ENCODE results near the gene PPIL4.
A peak's percentile ranks its signal among the peaks of the same experiment; 100 is the strongest.

The PPIL4 gene

DNA sequence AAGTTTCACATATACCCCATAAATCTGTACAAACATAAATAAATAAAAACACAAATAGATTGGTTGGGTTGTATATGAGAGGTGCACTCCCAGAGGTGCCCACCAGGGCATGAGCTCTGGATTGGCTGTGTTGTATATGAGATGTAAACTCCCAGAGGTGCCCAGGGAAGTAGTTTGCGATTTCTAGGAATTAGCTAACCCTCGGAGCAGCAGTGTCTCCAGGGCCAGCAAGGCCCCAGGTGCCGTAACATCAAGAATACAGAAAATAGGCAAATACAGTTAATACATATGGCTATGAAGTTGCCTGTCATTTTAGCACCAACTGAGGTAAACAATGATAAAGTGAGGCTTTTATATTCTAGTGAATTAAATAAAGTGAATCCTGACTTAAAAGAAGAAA, 14.9 kb upstream of the PPIL4 start:
- Histone ChIP-seq H3K9me2 (replicated peaks; ENCODE audit: insufficient read depth, low read length) (no peaks in the 10 kb centered on the region), H3K4me1 (ENCODE audit: low read length) (no peaks in the 10 kb centered on the region), H3K27ac (ENCODE audit: low read length) (no peak overlapping the region), H3K79me2 (ENCODE audit: low read length) (no peaks in the 10 kb centered on the region), H3F3A (ENCODE audit: insufficient read depth, low read length) (no peaks in the 10 kb centered on the region; the same call in 1 of the 2 replicates), H3K9ac (ENCODE audit: low read length) (no peak overlapping the region), H4K20me1 (ENCODE audit: insufficient read depth, low read length) (no peaks in the 10 kb centered on the region), H3K36me3 (replicated peaks; ENCODE audit: insufficient read depth, low read length) (no peaks in the 10 kb centered on the region), H3K4me2 (ENCODE audit: low read depth, low read length) (no peak overlapping the region), H3K9me3 (replicated peaks; ENCODE audit: insufficient read depth, low read length) (no peaks in the 10 kb centered on the region), H3K4me3 (ENCODE audit: low read length) (no peak overlapping the region), H2AFZ (ENCODE audit: low read length) (no peak overlapping the region), H3K27me3 (replicated peaks; ENCODE audit: insufficient read depth, low read length) (peaks cover 22% of the 10 kb centered on the region)
- DNase-seq, result no peak
- TF ChIP-seq EZH2 (optimal IDR thresholded peaks at IDR 0.05; ENCODE audit: low read depth, low read length) (no peak), EZH2phosphoT487 (IDR thresholded peaks at IDR 0.05; ENCODE audit: low read length) (no peak), CTCF (IDR thresholded peaks at IDR 0.05; ENCODE audit: low read length) (peak; percentile 35)

GRCh38 chr6:149559389-149559788, 13.5 kb upstream of the PPIL4 start:
- Histone ChIP-seq H3K27me3 (replicated peaks; ENCODE audit: insufficient read depth, low read length) (peaks cover 19% of the 10 kb centered on the region), H3K4me2 (ENCODE audit: low read depth, low read length) (no peak overlapping the region), H4K20me1 (ENCODE audit: insufficient read depth, low read length) (no peaks in the 10 kb centered on the region), H3K4me1 (ENCODE audit: low read length) (no peaks in the 10 kb centered on the region), H3K79me2 (ENCODE audit: low read length) (no peaks in the 10 kb centered on the region), H3K9me3 (replicated peaks; ENCODE audit: insufficient read depth, low read length) (no peaks in the 10 kb centered on the region), H3K27ac (ENCODE audit: low read length) (no peak overlapping the region), H2AFZ (ENCODE audit: low read length) (no peak overlapping the region), H3F3A (ENCODE audit: insufficient read depth, low read length) (no peaks in the 10 kb centered on the region), H3K4me3 (ENCODE audit: low read length) (no peak overlapping the region), H3K36me3 (replicated peaks; ENCODE audit: insufficient read depth, low read length) (no peaks in the 10 kb centered on the region), H3K9me2 (replicated peaks; ENCODE audit: insufficient read depth, low read length) (no peaks in the 10 kb centered on the region), H3K9ac (ENCODE audit: low read length) (no peak overlapping the region)
- no peak for DNase-seq
- TF ChIP-seq CTCF (IDR thresholded peaks at IDR 0.05; ENCODE audit: low read length) (no peak), EZH2phosphoT487 (IDR thresholded peaks at IDR 0.05; ENCODE audit: low read length) (no peak), EZH2 (optimal IDR thresholded peaks at IDR 0.05; ENCODE audit: low read depth, low read length) (no peak)

DNA sequence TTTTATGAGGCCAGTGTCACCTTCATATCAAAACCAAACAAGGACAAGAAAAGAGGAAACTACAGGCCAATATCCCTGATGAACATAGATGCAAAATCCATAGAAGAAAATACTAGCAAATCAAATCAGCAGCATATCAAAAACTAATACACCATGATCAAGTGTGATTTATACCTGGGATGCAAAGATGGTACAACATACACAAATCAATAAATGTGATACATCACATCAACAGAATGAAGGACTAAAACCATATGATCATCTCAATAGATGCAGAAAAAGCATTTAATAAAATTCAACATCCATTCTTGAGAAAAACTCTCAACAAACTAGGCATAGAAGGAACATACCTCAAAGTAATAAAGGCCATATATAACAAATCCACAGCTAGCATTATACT, 12.2 kb upstream of the PPIL4 start:
- Histone ChIP-seq H3K9me3 (replicated peaks; ENCODE audit: insufficient read depth, low read length) (no peaks in the 10 kb centered on the region), H3K79me2 (ENCODE audit: low read length) (no peaks in the 10 kb centered on the region), H3F3A (ENCODE audit: insufficient read depth, low read length) (no peaks in the 10 kb centered on the region), H3K4me2 (ENCODE audit: low read depth, low read length) (no peak overlapping the region), H3K9ac (ENCODE audit: low read length) (no peak overlapping the region), H2AFZ (ENCODE audit: low read length) (no peak overlapping the region), H3K36me3 (replicated peaks; ENCODE audit: insufficient read depth, low read length) (no peaks in the 10 kb centered on the region), H3K27me3 (replicated peaks; ENCODE audit: insufficient read depth, low read length) (peaks cover 7% of the 10 kb centered on the region), H3K9me2 (replicated peaks; ENCODE audit: insufficient read depth, low read length) (no peaks in the 10 kb centered on the region), H3K4me1 (ENCODE audit: low read length) (no peaks in the 10 kb centered on the region), H3K27ac (ENCODE audit: low read length) (no peak overlapping the region), H3K4me3 (ENCODE audit: low read length) (no peak overlapping the region), H4K20me1 (ENCODE audit: insufficient read depth, low read length) (no peaks in the 10 kb centered on the region)
- TF ChIP-seq CTCF (IDR thresholded peaks at IDR 0.05; ENCODE audit: low read length), result no peak
- DNase-seq, result no peak

Data from MM.1S (cell line).